HG03521 (cell line): ENCODE data around the gene TIMM17A.
"Not testable (repeated sequence)": the region's sequence is repeated elsewhere in the genome, so short reads cannot be mapped to it uniquely, and the experiment has no call there.

Experiments
- ATAC-seq: cut with Tn5 transposase; IDR thresholded peaks from one replicate; pipeline ENCODE4 v1.9.1; 2021; ENCODE audit warnings: mild to moderate bottlenecking, moderate library complexity; ENCODE audit not compliant: unreplicated experiment

TIMM17A gene

GRCh38 chr1:201939574-201939973 is 15.7 kb upstream of the TIMM17A start:
- no peak for ATAC-seq

- ATAC-seq = not testable (repeated sequence)
Observed at GRCh38 chr1:201940316-201940715, 15.0 kb upstream of the TIMM17A start.

GRCh38 chr1:201941420-201942128 is 13.7 kb upstream of the TIMM17A start:
- ATAC-seq = no peak

GRCh38 chr1:201942129-201942495 is 13.2 kb upstream of the TIMM17A start:
- no peak for ATAC-seq

GRCh38 chr1:201944002-201944401 is 11.3 kb upstream of the TIMM17A start:
- no peak for ATAC-seq

- no peak for ATAC-seq
Observed at GRCh38 chr1:201944639-201945038, 10.7 kb upstream of the TIMM17A start.

- ATAC-seq = no peak
Observed at GRCh38 chr1:201945157-201945556, 10.1 kb upstream of the TIMM17A start.

GRCh38 chr1:201945863-201946223 is 9.5 kb upstream of the TIMM17A start:
- ATAC-seq = no peak

GRCh38 chr1:201946224-201946908 is 8.9 kb upstream of the TIMM17A start, which contains the start of gene LMOD1:
Gene LMOD1 (minus strand): TSS chr1:201946548. CDS start chr1:201946340, 208 bp downstream.
- ATAC-seq = no peak

- no peak for ATAC-seq
Observed at GRCh38 chr1:201947697-201948008, 7.7 kb upstream of the TIMM17A start.

- ATAC-seq = no peak
Observed at GRCh38 chr1:201949491-201949890, 5.8 kb upstream of the TIMM17A start.

GRCh38 chr1:201954263-201955008 is 867 bp upstream of the TIMM17A start:
- no peak for ATAC-seq

- no peak for ATAC-seq
Observed at GRCh38 chr1:201955729-201956143, 433 bp downstream of the TIMM17A start.

- no peak for ATAC-seq
Observed at GRCh38 chr1:201958348-201958747, 3.0 kb downstream of the TIMM17A start.

GRCh38 chr1:201962382-201962781 is 7.1 kb downstream of the TIMM17A start:
- ATAC-seq = not testable (repeated sequence)

- no peak for ATAC-seq
Observed at GRCh38 chr1:201964261-201964660, 9.0 kb downstream of the TIMM17A start.

GRCh38 chr1:201966171-201966570 is 10.9 kb downstream of the TIMM17A start:
- ATAC-seq = no peak

GRCh38 chr1:201968202-201968925 is 13.1 kb downstream of the TIMM17A start:
- no peak for ATAC-seq

- no peak for ATAC-seq
Observed at GRCh38 chr1:201970334-201971159, 15.2 kb downstream of the TIMM17A start.

GRCh38 chr1:201982082-201982622 is 26.8 kb downstream of the TIMM17A start:
- no peak for ATAC-seq
